RWPE1 (cell line): ENCODE measurements around the gene SFMBT1.

ENCODE experiments used
- CTCF ChIA-PET: fragments of 350-600 bp; sonication (Branson Sonifier 250); formaldehyde crosslinking; extraction: SDS; loops from one replicate; lab custom pipeline; 2021; lab: Yijun Ruan, JAX
- POLR2A ChIA-PET: fragments of 400-600 bp; formaldehyde crosslinking; extraction: SDS; loops from one replicate; lab custom pipeline; 2020; ENCODE audit warnings: antibody characterized with exemption; ENCODE audit not compliant: low non-redundant PET; lab: Yijun Ruan, JAX
- DNase-seq: peaks from one replicate; pipeline ENCODE4 v3.0.0; 2012; ENCODE audit warnings: low spot score
- H3K27ac ChIP-seq: fragments of 450-650 bp; 2 replicates; pipeline ENCODE4 v1.5.1; 2017
- CTCF ChIP-seq: fragments of 450-650 bp; conservative IDR thresholded peaks from 2 replicates; pipeline ENCODE4 v1.5.1; 2017; ENCODE audit warnings: low read depth, mild to moderate bottlenecking

The SFMBT1 gene

DNA sequence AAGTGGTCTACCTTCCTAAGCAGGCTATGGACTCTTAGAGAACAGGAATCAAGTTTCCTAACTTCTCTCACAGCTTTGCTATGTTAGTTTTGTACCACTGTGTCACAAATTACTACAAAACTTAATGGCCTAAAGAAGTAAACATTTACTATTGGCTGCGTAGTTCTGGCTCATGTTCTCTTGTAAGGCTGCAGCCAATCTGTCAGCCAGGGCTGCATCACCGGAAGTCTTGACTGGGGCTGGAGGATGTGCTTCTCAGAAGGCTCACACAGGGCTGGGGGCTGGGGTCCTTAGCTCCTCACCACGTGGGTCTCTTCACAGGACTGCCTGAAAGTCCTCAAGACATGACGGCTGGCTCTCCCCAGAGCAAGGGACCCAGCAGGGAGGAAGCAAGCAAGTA lies 164.0 kb downstream of the SFMBT1 start:
- no peak for TF ChIP-seq CTCF
- ChIA-PET POLR2A (no interaction called here), CTCF (no interaction called here)
- DNase-seq, result no peak
- no peak overlapping the region for H3K27ac ChIP-seq

DNA sequence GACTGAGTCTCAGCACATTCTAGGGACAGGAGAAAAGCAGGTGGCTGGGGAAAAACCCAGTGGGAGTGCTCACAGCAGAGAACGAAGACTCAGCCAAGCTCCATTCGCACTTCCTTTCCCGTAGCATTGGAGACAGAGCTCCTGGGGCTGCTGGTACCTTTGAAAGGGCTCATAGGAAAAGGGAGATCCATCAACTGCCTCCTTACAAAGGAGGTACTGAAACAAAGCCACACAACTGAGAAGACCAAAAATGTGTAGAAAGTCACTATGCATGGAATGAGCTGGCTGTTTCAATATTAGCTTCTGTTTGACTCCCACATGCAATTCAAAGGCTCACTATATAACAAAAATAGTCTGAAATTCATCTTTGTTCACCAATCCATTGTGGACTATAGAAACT lies 165.4 kb downstream of the SFMBT1 start:
- TF ChIP-seq CTCF, result no peak
- DNase-seq, result no peak
- ChIA-PET CTCF (no interaction called here), POLR2A (no interaction called here)
- no peak overlapping the region for H3K27ac ChIP-seq

GRCh38 chr3:52880047-52880446 lies 165.8 kb downstream of the SFMBT1 start:
- DNase-seq, result no peak
- POLR2A ChIA-PET, result no interaction called here
- no peak overlapping the region for H3K27ac ChIP-seq
- TF ChIP-seq CTCF, result no peak
- CTCF ChIA-PET, result interaction anchor here (0.6 kb wide), 1 partner anchor 148 kb away, joined by 3 read pairs; no protein-coding TSS in a partner anchor

DNA sequence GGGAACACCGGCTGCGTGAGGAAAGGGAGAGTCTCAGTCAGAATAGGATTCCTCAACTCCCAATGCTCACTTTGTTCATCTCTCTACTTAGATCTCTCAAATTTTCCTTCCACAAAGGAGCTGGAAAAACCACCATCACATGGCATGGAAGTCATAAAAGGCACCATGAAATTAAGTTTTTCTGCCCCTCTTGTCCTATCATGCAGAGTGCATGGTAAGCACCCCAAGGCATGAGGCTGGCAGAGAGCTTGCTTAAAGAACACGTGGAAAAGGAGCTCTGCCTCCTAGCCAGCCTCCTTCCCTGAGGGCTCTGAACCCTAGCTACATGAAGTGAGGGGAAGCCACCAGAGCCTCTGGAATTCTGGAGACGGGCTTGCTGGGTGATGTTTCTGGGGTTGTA lies 166.3 kb downstream of the SFMBT1 start:
- ChIA-PET CTCF (interaction anchor here (0.6 kb wide), 1 partner anchor 148 kb away, joined by 3 read pairs; no protein-coding TSS in a partner anchor), POLR2A (no interaction called here)
- no peak for TF ChIP-seq CTCF

DNA sequence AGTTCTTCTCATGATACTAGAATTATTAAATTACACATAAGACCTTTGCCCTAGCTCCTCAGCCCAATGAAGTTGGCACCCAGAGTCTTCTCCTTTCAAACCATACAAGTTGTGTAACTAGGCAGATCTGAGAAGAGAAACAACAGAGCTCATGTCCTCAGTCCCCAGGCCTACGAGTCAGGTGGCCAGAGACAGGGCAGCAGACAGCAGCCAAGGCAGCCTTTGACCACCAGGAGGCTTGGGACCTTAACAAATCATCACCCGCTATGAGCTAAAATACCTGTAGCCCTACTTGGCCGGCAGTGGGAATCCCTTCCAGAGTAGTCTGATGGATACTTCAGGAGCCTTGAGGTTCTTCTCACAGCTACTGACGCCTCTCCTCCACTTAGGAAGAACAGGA lies 166.8 kb downstream of the SFMBT1 start:
- POLR2A ChIA-PET, result no interaction called here
- no peak for TF ChIP-seq CTCF
- no peak for DNase-seq
- CTCF ChIA-PET, result no interaction called here
- no peak overlapping the region for H3K27ac ChIP-seq

More for the DNA sequence above, 166.3 kb downstream of the SFMBT1 start:
- no peak for DNase-seq
- H3K27ac ChIP-seq, result no peak overlapping the region

DNA sequence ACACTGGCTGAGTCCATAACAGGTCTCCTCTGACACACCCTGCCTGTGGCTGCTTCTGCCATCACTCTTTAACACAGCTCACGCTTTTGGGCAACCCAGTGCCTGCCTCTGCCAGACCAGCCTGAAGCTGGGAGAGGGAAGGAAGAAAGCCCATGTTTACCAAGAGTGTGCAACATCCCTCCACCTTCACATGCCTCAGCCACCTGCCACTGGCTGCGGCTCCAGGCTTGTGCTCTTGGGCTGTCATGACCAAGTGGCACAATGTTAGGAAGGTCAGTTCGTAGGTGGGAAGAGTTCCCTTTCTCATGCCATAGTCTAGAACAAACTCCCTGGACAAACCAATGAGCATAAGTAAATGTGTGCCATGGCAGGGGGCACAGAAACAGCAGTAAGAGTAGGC lies 168.8 kb downstream of the SFMBT1 start:
- CTCF ChIA-PET, result no interaction called here
- H3K27ac ChIP-seq, result no peak overlapping the region
- no peak for TF ChIP-seq CTCF
- POLR2A ChIA-PET, result no interaction called here
- DNase-seq, result no peak
